HepG2 (cell line): ENCODE results near the gene CD58. TPM values are rescaled to one million over a fixed set of nuclear protein-coding genes. Genes with fewer than 3 reads are reported as not detected.

ENCODE experiments used
- ATAC-seq: fragments of 200-7000 bp; cut with Tn5 transposase; 3 replicates; pipeline ENCODE4 v1.9.1; 2020; ENCODE audit warnings: mild to moderate bottlenecking, moderate library complexity
- Bru-seq: library from RNA; stranded (reverse); fragments of 400-500 nt; gene quantifications from one replicate; lab custom pipeline; 2021; lab: Mats Ljungman, UMichigan
- BruChase-seq, 2 experiments: library from RNA; stranded (reverse); fragments of 400-500 nt; gene quantifications; one replicate each; lab custom pipeline; 2021; lab: Mats Ljungman, UMichigan
- BruUV-seq: library from RNA; stranded (reverse); fragments of 400-500 nt; replicated peaks from 2 replicates; lab custom pipeline; 2021; lab: Mats Ljungman, UMichigan
- CTCF ChIA-PET: fragments of 300-600 bp; formaldehyde crosslinking; extraction: SDS; loops from one replicate; lab custom pipeline; 2021; ENCODE audit warnings: low total read pairs, inconsistent platforms, low intra/inter-chr PET ratio; lab: Yijun Ruan, JAX
- POLR2A ChIA-PET: fragments of 350-600 bp; sonication (Branson Sonifier 250); formaldehyde crosslinking; loops from one replicate; lab custom pipeline; 2020; ENCODE audit warnings: antibody characterized with exemption, inconsistent platforms; lab: Yijun Ruan, JAX
- DNase-seq: peaks from one replicate; pipeline ENCODE4 v3.0.0-alpha.2; 2015; ENCODE audit warnings: low spot score
- FAIRE-seq: peaks from 3 replicates; lab custom pipeline; 2011; peaks lifted over from hg19 to GRCh38; lab: Jason Lieb, UNC
- H2AFZ ChIP-seq: one replicate; pipeline ENCODE4 v1.6.1; 2011; ENCODE audit warnings: low read length, inconsistent platforms
- H3K27ac ChIP-seq: fragments of 300-600 bp; 3 replicates; pipeline ENCODE4 v1.8.0; 2011; ENCODE audit warnings: mixed run types, mild to moderate bottlenecking, mixed read lengths, low read length, inconsistent platforms; ENCODE audit not compliant: insufficient read depth; ENCODE audit errors: extremely low read length
- H3K27me3 ChIP-seq, 2 experiments: fragments of 200-600 bp in 1 of 2; 2 replicates in 1 of 2; 3 replicates in 1 of 2; pipeline versions ENCODE4 v1.6.0 to v1.8.0; 2011; ENCODE audit warnings: low read length in 2 of 2, mild to moderate bottlenecking in 2 of 2, moderate library complexity in 2 of 2, inconsistent platforms in 1 of 2; ENCODE audit not compliant: insufficient read depth in 2 of 2, control insufficient read depth in 1 of 2
- H3K36me3 ChIP-seq, 2 experiments: fragments of 200-600 bp in 1 of 2; replicated peaks in 1 of 2; 2 replicates in 1 of 2; 3 replicates in 1 of 2; pipeline versions ENCODE4 v1.5.1 to v1.8.0; 2011; ENCODE audit warnings: low read length in 2 of 2, inconsistent platforms in 1 of 2; ENCODE audit not compliant: insufficient read depth in 2 of 2, control insufficient read depth in 1 of 2
- H3K4me1 ChIP-seq: 2 replicates; pipeline ENCODE4 v1.5.1; 2012; ENCODE audit warnings: low read length, inconsistent platforms; ENCODE audit not compliant: insufficient read depth
- H3K4me2 ChIP-seq: 2 replicates; pipeline ENCODE4 v1.6.0; 2011; ENCODE audit warnings: low read depth, low read length, inconsistent platforms
- H3K4me3 ChIP-seq, 3 experiments: fragments of 200-600 bp in 1 of 3; sonication (generic), shearing (Covaris generic) in 1 of 3; replicated peaks in 1 of 3; 2 replicates each; pipeline ENCODE4 v1.5.1; 2011 to 2016; ENCODE audit warnings: low read length in 3 of 3, inconsistent platforms in 2 of 3, low read depth in 2 of 3, mild to moderate bottlenecking in 2 of 3, control low read depth in 1 of 3, mixed read lengths in 1 of 3; ENCODE audit not compliant: insufficient read depth in 1 of 3
- H3K79me2 ChIP-seq: one replicate; pipeline ENCODE4 v1.6.1; 2011; ENCODE audit warnings: low read length, inconsistent platforms; ENCODE audit not compliant: insufficient read depth
- H3K9ac ChIP-seq: 2 replicates; pipeline ENCODE4 v1.6.0; 2011; ENCODE audit warnings: mild to moderate bottlenecking, low read depth, low read length, inconsistent platforms; ENCODE audit not compliant: insufficient read depth
- H3K9me3 ChIP-seq: 2 replicates; pipeline ENCODE4 v1.5.1; 2012; ENCODE audit warnings: mild to moderate bottlenecking, low read length
- H4K20me1 ChIP-seq: 2 replicates; pipeline ENCODE4 v1.6.0; 2011; ENCODE audit warnings: inconsistent platforms, mild to moderate bottlenecking, low read length, moderate library complexity; ENCODE audit not compliant: insufficient read depth
- NFKB2 ChIP-seq: sonication (generic); formaldehyde crosslinking; IDR thresholded peaks from 2 replicates; pipeline ENCODE4 v1.4.0; 2020; ENCODE audit warnings: missing genetic modification reagents, borderline replicate concordance
- SP140L ChIP-seq: sonication (generic); formaldehyde crosslinking; IDR thresholded peaks from 2 replicates; pipeline ENCODE4 v1.4.0; 2020; ENCODE audit warnings: missing genetic modification reagents, borderline replicate concordance
- ZNF260 ChIP-seq: sonication (generic); formaldehyde crosslinking; IDR thresholded peaks from 2 replicates; pipeline ENCODE4 v1.4.0; 2020; ENCODE audit warnings: missing genetic modification reagents, low read depth, mild to moderate bottlenecking, borderline replicate concordance
- ZNF329 ChIP-seq: sonication (generic); formaldehyde crosslinking; IDR thresholded peaks from 2 replicates; pipeline ENCODE4 v1.9.0; 2021; ENCODE audit warnings: low read depth, mild to moderate bottlenecking, missing genetic modification reagents
- ZNF558 ChIP-seq: sonication (generic); formaldehyde crosslinking; IDR thresholded peaks from 2 replicates; pipeline ENCODE4 v1.9.0; 2022; ENCODE audit warnings: mild to moderate bottlenecking, missing genetic modification reagents, borderline replicate concordance
- ZNF572 ChIP-seq: sonication (generic); formaldehyde crosslinking; IDR thresholded peaks from 2 replicates; pipeline ENCODE4 v1.5.1; 2020; ENCODE audit warnings: mild to moderate bottlenecking, missing genetic modification reagents
- WGBS: methylation state at CpG from one replicate; pipeline ENCODE4 v1.1.6; 2017; ENCODE audit warnings: low lambda C conversion rate; 5-methylcytosine and 5-hydroxymethylcytosine counted together
- in situ Hi-C: cut with HindIII; loops from 2 replicates; pipeline ENCODE4 v1.10.0; 2017; ENCODE audit warnings: low pct_unique_long_range_greater_than_20kb; ENCODE audit not compliant: extremely low pct_ligation_motif_present
- intact Hi-C: fragments of 100-400 bp; cut with micrococcal nuclease; formaldehyde crosslinking; loops from one replicate; pipeline ENCODE4 v1.10.0; 2022; ENCODE audit not compliant: unreplicated experiment
- long read RNA-seq, 2 experiments: library from RNA in 1 of 2; library from polyadenylated mRNA in 1 of 2; stranded (forward) in 1 of 2; unstranded in 1 of 2; transcript quantifications; one replicate each; pipeline ENCODE4 v2.0.0, GENCODE V29; 2019 to 2022
- polyA minus RNA-seq, 3 experiments: library from RNA; depleted of rRNA, polyadenylated mRNA; stranded (reverse); fragments of >200 nt; gene quantifications; 2 replicates each; pipeline ENCODE4 v1.2.3, GENCODE V29; 2011; ENCODE audit warnings: low replicate concordance in 1 of 3
- polyA plus RNA-seq, 8 experiments: library from polyadenylated mRNA; depleted of rRNA in 3 of 8; stranded (reverse) in 7 of 8; unstranded in 1 of 8; fragments of >200 nt; fragmentation: Illumina TruSeq in 4 of 8; extraction: Trizol in 4 of 8; gene quantifications; 2 replicates each; pipeline versions ENCODE4 v1.2.1 to v1.2.3, GENCODE V29; 2011 to 2016; ENCODE audit warnings: low read depth in 4 of 8, missing spikeins in 1 of 8, mixed read lengths in 1 of 8; ENCODE audit not compliant: insufficient read depth in 1 of 8
- total RNA-seq, 5 experiments: library from RNA; depleted of rRNA; stranded (reverse); fragments of >200 nt; fragmentation: Illumina TruSeq; extraction: Trizol; gene quantifications; 2 replicates each; pipeline ENCODE4 v1.2.3, GENCODE V29; 2016; ENCODE audit warnings: low read depth in 1 of 5
- TF ChIP-seq, protein P1 (sequence below): IDR thresholded peaks from 2 replicates; pipeline ENCODE4 v1.6.1; 2012; ENCODE audit warnings: inconsistent platforms
- TF ChIP-seq, protein P2 (sequence below): sonication (generic); formaldehyde crosslinking; IDR thresholded peaks from 2 replicates; pipeline ENCODE4 v1.4.0; 2020; ENCODE audit warnings: missing genetic modification reagents

Gene CD58, protein sequence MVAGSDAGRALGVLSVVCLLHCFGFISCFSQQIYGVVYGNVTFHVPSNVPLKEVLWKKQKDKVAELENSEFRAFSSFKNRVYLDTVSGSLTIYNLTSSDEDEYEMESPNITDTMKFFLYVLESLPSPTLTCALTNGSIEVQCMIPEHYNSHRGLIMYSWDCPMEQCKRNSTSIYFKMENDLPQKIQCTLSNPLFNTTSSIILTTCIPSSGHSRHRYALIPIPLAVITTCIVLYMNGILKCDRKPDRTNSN
- total RNA-seq (2016; rRNA removed; fragmentation: Illumina TruSeq; extraction: Trizol): 5.3 and 9.4 TPM in 2 replicates
- total RNA-seq (2016; cell fraction: cytosol; rRNA removed; fragmentation: Illumina TruSeq; extraction: Trizol; ENCODE audit: low read depth): 2.0 and 2.9 TPM in 2 replicates
- 6.5 and 11.0 TPM in 2 replicates for total RNA-seq (2016; cell fraction: insoluble cytoplasmic fraction; rRNA removed; fragmentation: Illumina TruSeq; extraction: Trizol)
- total RNA-seq (2016; cell fraction: membrane; rRNA removed; fragmentation: Illumina TruSeq; extraction: Trizol): 1.8 and 2.9 TPM in 2 replicates
- total RNA-seq (2016; cell fraction: nucleus; rRNA removed; fragmentation: Illumina TruSeq; extraction: Trizol): 10.7 and 13.5 TPM in 2 replicates
- 10.3 and 13.5 TPM in 2 replicates for polyA plus RNA-seq (2011; rRNA removed)
- 4.3 and 8.4 TPM in 2 replicates for polyA plus RNA-seq (2011; cell fraction: cytosol; rRNA removed)
- 4.4 and 5.3 TPM in 2 replicates for polyA plus RNA-seq (2011; cell fraction: nucleus; rRNA removed)
- polyA plus RNA-seq (2012): 6.7 and 7.2 TPM in 2 replicates
- polyA plus RNA-seq (2016; cell fraction: cytosol; fragmentation: Illumina TruSeq; extraction: Trizol; ENCODE audit: low read depth): 1.5 and 2.2 TPM in 2 replicates
- polyA plus RNA-seq (2016; cell fraction: insoluble cytoplasmic fraction; fragmentation: Illumina TruSeq; extraction: Trizol; ENCODE audit: low read depth): 3.9 and 7.0 TPM in 2 replicates
- 1.6 and 2.2 TPM in 2 replicates for polyA plus RNA-seq (2016; cell fraction: membrane; fragmentation: Illumina TruSeq; extraction: Trizol; ENCODE audit: low read depth)
- 17.8 and 18.5 TPM in 2 replicates for polyA plus RNA-seq (2016; cell fraction: nucleus; fragmentation: Illumina TruSeq; extraction: Trizol; ENCODE audit: insufficient read depth, low read depth)
- 5.4 and 19.6 TPM in 2 replicates for polyA minus RNA-seq (2011; rRNA and poly(A)+ RNA removed; ENCODE audit: low replicate concordance)
- 2.8 and 5.9 TPM in 2 replicates for polyA minus RNA-seq (2011; cell fraction: cytosol; rRNA and poly(A)+ RNA removed)
- polyA minus RNA-seq (2011; cell fraction: nucleus; rRNA and poly(A)+ RNA removed): 8.7 and 10.6 TPM in 2 replicates
- Bru-seq, nascent RNA: percentile 70 among the genes with signal in this experiment
- BruChase-seq, experiment 1, labeled RNA remaining after a 6-hour chase: percentile 71 among the genes with signal in this experiment
- BruChase-seq, experiment 2, labeled RNA remaining after a 2-hour chase: percentile 65 among the genes with signal in this experiment
- long read RNA-seq, experiment 1, transcript CD58-201 (4 exons, 892 nt): minor isoform, 5 of 17 reads
- long read RNA-seq, experiment 1, transcript CD58-202 (6 exons, 1,098 nt): major isoform, 8 of 17 reads
- long read RNA-seq, experiment 1, partial matches to known transcripts: 2 of 17 reads
- long read RNA-seq, experiment 1, other reads (novel, unspliced or antisense): 1 of 17 reads
- long read RNA-seq, experiment 2, transcript CD58-202 (6 exons, 1,098 nt): minor isoform, 5 of 26 reads
- long read RNA-seq, experiment 2, transcript CD58-201 (4 exons, 892 nt): major isoform, 7 of 26 reads
- long read RNA-seq, experiment 2, partial matches to known transcripts: 5 of 26 reads
- long read RNA-seq, experiment 2, other reads (novel, unspliced or antisense): 9 of 26 reads

DNA sequence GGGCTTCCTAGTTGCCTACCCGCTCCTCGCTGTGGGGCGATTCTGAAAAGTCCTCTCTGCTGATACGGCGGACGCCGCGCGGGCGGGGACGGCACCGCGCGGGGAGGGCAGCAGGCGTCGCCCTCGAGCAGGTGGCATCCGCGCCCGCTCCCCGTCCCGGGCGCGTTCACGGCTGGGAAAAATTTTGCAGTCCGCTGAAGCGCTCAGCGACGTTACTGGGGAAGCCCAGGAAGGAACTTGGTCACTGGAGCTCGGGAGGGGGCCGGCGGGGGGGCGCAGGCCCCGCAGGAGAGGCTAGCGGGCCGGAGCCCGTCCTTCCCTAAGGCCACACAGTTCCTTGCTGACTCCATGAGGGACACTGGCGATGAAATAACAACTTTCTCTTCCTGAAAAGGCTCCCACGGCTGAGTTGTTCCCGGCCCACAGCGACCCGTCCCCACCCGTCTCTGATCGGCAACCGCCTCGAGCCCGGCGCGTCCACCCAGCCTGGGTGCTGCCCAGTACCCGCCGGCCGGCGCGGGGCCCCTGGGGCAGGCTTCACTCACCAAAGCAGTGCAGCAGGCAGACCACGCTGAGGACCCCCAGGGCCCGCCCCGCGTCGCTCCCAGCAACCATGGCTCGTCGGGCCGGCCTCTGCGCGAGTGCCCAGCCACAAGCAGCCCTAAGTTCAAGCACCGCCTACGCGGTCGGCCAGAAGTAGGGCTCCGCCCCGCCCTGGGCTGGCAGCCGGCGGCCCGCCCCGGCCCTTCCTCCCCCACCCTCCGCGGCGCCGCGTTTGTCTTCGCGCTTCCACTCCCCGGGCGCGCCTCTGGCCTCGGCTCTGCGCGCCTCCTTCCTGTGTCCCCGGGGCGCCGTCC lies at the start of gene CD58:
Gene CD58 (minus strand): TSS at position 669 of the 857 bp plus-strand sequence. CDS start 54 bp downstream, at position 615.
- Histone ChIP-seq H3K36me3 (no peaks in the 10 kb centered on the region), H3K27ac (peak within 1 kb of the TSS; percentile 72), H4K20me1 (no peaks in the 10 kb centered on the region; the same call in 1 of the 2 replicates), H3K4me2 (peak within 1 kb of the TSS; percentile 96), H3K4me3 (peak within 1 kb of the TSS; percentile 72 to 85 (median 74)), H3K9ac (peak within 1 kb of the TSS; percentile 77), H3K4me1 (peaks cover 33% of the 10 kb centered on the region), H2AFZ (peak within 1 kb of the TSS; percentile 16), H3K9me3 (no peaks in the 10 kb centered on the region), H3K79me2 (no peaks in the 10 kb centered on the region), H3K27me3 (peaks cover 0 to 20% of the 10 kb centered on the region in 2 experiments; a peak in 2 of 5 replicates)
- intact Hi-C loops: loop anchor here (2.0 to 10.0 kb wide), 5 partner anchors 43 to 490 kb away; partner anchors contain the start of gene TTF2
- BruUV-seq: TSS peak; percentile 50
- in situ Hi-C loops: no loop called here
- 0% methylated on average over 19 of the region's 90 CpGs for WGBS
- no peak for FAIRE-seq
- CTCF ChIA-PET: interaction anchor here (1.3 kb wide), 1 partner anchor 247 kb away, joined by 3 read pairs; no protein-coding TSS in a partner anchor
- peak; percentile 65 for DNase-seq
- POLR2A ChIA-PET: interaction anchor here (0.6 to 2.0 kb wide), 4 partner anchors 166 to 448 kb away, joined by 3 to 4 read pairs (median 4); no protein-coding TSS in a partner anchor
- peak; percentile 92 for ATAC-seq
- TF ChIP-seq ZNF572 (CRISPR knock-in tag): 0 out of 2 replicates have a peak, but pooled peaks have one; percentile 39
- peak; percentile 78; the same call in 1 of the 2 replicates for TF ChIP-seq NFKB2 (CRISPR knock-in tag)
- TF ChIP-seq ZNF329 (CRISPR knock-in tag): no peak
- TF ChIP-seq SP140L (CRISPR knock-in tag): no peak
- TF ChIP-seq, protein P1, sequence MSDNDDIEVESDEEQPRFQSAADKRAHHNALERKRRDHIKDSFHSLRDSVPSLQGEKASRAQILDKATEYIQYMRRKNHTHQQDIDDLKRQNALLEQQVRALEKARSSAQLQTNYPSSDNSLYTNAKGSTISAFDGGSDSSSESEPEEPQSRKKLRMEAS: peak; percentile 86
- TF ChIP-seq, protein P2, sequence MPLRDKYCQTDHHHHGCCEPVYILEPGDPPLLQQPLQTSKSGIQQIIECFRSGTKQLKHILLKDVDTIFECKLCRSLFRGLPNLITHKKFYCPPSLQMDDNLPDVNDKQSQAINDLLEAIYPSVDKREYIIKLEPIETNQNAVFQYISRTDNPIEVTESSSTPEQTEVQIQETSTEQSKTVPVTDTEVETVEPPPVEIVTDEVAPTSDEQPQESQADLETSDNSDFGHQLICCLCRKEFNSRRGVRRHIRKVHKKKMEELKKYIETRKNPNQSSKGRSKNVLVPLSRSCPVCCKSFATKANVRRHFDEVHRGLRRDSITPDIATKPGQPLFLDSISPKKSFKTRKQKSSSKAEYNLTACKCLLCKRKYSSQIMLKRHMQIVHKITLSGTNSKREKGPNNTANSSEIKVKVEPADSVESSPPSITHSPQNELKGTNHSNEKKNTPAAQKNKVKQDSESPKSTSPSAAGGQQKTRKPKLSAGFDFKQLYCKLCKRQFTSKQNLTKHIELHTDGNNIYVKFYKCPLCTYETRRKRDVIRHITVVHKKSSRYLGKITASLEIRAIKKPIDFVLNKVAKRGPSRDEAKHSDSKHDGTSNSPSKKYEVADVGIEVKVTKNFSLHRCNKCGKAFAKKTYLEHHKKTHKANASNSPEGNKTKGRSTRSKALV (CRISPR knock-in tag): peak; percentile 77; the same call in 1 of the 2 replicates
- no peak for TF ChIP-seq ZNF558 (CRISPR knock-in tag)
- TF ChIP-seq ZNF260 (CRISPR knock-in tag): no peak
